HL-60 (cell line): ENCODE results near the gene WDR35.

Experiments
- DNase-seq, 2 experiments: peaks; one replicate each; pipeline ENCODE4 v3.0.0-alpha.2; 2010 to 2020; ENCODE audit warnings: low read depth in 1 of 2, low spot score in 1 of 2
- H3K27ac ChIP-seq: fragments of 250-450 bp; sonication (Bioruptor Pico); replicated peaks from 2 replicates; pipeline ENCODE4 v1.5.1; 2020; ENCODE audit warnings: mild to moderate bottlenecking, moderate library complexity
- H3K27me3 ChIP-seq: fragments of 250-450 bp; sonication (Bioruptor Pico); 2 replicates; pipeline ENCODE4 v1.5.1; 2021; ENCODE audit warnings: mild to moderate bottlenecking, moderate library complexity; ENCODE audit not compliant: insufficient read depth, poor library complexity, severe bottlenecking
- H3K4me3 ChIP-seq: replicated peaks from 2 replicates; pipeline ENCODE4 v1.5.1; 2011; ENCODE audit warnings: mild to moderate bottlenecking, control low read depth, low read length; ENCODE audit not compliant: insufficient read depth
- GABPA ChIP-seq: IDR thresholded peaks from 2 replicates; pipeline ENCODE4 v1.6.1; 2012; ENCODE audit warnings: low read depth
- POLR2AphosphoS5 ChIP-seq: IDR thresholded peaks from 2 replicates; pipeline ENCODE4 v1.6.1; 2012; ENCODE audit warnings: low read depth
- SPI1 ChIP-seq: IDR thresholded peaks from 2 replicates; pipeline ENCODE4 v1.6.1; 2012; ENCODE audit warnings: low read depth, mild to moderate bottlenecking, borderline replicate concordance
- TF ChIP-seq, protein P1 (sequence below): IDR thresholded peaks from one replicate; pipeline ENCODE4 v1.5.1; 2011; ENCODE audit warnings: low read length, control low read depth, inconsistent platforms; ENCODE audit not compliant: insufficient read depth
- TF ChIP-seq, protein P2 (sequence below): IDR thresholded peaks from 2 replicates; pipeline ENCODE4 v1.6.1; 2012; ENCODE audit warnings: low read depth; ENCODE audit not compliant: insufficient replicate concordance

The WDR35 gene

DNA sequence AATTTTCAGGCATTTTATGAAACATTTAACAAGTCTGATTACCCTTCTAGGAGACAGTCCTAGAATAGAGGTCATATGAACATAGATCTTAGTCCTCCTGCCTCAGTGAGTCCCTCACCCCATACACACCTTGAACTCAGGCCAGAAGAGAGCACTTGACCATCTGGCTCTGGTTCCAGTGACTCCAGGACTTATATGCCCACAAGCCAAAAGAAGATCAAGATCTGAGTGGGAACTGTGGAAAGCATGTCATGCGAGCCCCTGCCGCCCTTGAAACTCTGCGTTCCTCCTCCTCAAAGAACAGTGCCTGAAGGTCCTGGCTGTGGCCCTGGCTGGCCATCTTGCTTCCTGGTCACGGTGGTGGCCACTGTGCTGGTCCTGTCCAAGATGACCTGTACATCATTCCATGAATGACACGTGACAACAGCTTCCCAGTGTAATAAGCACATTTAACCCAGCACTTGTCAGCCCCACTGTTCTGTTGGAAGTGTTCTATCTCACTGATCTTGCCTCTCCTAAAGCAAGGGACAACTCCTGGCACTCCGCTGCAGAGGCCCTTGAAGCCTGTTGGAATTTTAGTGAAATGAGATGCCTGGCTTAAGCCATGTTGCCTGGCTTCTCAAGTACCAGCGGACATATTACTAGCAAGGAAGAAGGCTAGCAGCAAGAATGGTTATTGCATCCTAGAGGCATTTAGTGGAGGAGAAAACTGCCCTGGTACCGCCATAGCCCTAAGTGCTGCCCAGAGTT is 105.8 kb downstream of the WDR35 start:
- TF ChIP-seq SPI1, result no peak
- DNase-seq, result no peak
- Histone ChIP-seq H3K4me3 (no peak overlapping the region), H3K27me3 (no peaks in the 10 kb centered on the region), H3K27ac (no peak overlapping the region)

DNA sequence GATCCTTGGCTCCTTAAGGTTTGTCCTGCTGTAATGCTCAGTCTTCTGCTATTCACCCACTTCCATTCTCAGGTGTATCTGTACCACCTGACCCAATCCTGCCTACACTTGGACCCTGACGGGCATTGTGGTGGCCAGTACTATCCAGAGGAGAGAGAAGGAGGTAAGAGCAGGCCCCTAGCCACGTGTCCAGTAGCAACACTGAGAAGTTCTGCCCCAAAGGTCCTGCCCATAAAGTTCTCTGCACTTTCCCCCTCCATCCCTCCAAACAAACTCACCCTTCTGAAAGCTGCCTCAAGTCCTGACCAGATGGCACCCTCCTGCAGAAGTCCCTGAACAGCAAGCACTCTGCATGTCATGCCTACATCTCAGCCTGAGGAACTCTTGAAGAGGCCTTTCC is 106.4 kb downstream of the WDR35 start:
- no peak for TF ChIP-seq SPI1
- no peak for TF ChIP-seq GABPA
- no peak for TF ChIP-seq POLR2AphosphoS5
- TF ChIP-seq, protein P1, sequence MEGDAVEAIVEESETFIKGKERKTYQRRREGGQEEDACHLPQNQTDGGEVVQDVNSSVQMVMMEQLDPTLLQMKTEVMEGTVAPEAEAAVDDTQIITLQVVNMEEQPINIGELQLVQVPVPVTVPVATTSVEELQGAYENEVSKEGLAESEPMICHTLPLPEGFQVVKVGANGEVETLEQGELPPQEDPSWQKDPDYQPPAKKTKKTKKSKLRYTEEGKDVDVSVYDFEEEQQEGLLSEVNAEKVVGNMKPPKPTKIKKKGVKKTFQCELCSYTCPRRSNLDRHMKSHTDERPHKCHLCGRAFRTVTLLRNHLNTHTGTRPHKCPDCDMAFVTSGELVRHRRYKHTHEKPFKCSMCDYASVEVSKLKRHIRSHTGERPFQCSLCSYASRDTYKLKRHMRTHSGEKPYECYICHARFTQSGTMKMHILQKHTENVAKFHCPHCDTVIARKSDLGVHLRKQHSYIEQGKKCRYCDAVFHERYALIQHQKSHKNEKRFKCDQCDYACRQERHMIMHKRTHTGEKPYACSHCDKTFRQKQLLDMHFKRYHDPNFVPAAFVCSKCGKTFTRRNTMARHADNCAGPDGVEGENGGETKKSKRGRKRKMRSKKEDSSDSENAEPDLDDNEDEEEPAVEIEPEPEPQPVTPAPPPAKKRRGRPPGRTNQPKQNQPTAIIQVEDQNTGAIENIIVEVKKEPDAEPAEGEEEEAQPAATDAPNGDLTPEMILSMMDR, result no peak
- TF ChIP-seq, protein P2, sequence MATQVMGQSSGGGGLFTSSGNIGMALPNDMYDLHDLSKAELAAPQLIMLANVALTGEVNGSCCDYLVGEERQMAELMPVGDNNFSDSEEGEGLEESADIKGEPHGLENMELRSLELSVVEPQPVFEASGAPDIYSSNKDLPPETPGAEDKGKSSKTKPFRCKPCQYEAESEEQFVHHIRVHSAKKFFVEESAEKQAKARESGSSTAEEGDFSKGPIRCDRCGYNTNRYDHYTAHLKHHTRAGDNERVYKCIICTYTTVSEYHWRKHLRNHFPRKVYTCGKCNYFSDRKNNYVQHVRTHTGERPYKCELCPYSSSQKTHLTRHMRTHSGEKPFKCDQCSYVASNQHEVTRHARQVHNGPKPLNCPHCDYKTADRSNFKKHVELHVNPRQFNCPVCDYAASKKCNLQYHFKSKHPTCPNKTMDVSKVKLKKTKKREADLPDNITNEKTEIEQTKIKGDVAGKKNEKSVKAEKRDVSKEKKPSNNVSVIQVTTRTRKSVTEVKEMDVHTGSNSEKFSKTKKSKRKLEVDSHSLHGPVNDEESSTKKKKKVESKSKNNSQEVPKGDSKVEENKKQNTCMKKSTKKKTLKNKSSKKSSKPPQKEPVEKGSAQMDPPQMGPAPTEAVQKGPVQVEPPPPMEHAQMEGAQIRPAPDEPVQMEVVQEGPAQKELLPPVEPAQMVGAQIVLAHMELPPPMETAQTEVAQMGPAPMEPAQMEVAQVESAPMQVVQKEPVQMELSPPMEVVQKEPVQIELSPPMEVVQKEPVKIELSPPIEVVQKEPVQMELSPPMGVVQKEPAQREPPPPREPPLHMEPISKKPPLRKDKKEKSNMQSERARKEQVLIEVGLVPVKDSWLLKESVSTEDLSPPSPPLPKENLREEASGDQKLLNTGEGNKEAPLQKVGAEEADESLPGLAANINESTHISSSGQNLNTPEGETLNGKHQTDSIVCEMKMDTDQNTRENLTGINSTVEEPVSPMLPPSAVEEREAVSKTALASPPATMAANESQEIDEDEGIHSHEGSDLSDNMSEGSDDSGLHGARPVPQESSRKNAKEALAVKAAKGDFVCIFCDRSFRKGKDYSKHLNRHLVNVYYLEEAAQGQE, result no peak
- Histone ChIP-seq H3K4me3 (no peak overlapping the region), H3K27ac (no peak overlapping the region), H3K27me3 (no peaks in the 10 kb centered on the region)
- DNase-seq, result no peak

DNA sequence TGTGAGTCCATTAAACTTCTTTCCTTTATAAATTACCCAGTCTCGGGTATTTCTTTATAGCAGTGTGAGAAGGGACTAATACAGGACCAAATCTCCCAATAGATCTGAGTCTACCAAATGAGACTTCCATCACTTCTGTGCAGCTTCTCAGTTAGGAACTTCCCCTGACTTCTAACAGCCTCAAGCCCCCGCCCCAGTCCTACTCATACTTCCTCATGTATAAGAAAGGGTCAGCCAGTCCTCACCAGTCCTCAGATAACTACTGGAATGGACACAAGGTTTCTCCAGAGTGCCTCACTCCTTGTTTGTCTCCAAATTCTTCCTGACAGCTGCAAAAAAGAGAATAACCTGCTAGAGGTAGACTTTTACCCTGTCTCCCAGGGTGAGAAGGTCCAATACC is 107.6 kb downstream of the WDR35 start:
- TF ChIP-seq, protein P1, result no peak
- no peak for TF ChIP-seq SPI1
- TF ChIP-seq GABPA, result no peak
- TF ChIP-seq POLR2AphosphoS5, result no peak
- TF ChIP-seq, protein P2, result no peak
- no peak overlapping the region for H3K4me3 ChIP-seq
- H3K27ac ChIP-seq, result no peak overlapping the region
- DNase-seq, result no peak
- no peaks in the 10 kb centered on the region for H3K27me3 ChIP-seq

DNA sequence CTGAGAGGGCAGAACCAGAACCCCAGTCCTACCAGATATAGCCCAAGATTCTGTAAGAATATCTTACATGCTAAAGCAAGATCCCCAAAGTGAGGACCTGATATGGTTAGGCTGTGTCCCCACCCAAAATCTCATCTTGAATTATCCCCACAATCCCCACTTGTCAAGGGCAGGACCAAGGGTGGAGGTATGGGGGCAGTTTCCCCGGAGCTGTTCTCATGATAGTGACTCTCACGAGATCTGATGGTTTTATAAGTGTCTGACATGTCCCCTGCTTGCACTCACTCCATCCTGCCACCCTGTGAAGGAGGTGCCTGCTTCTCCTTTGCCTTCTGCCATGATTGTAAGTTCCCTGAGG is 108.0 kb downstream of the WDR35 start:
- H3K4me3 ChIP-seq, result no peak overlapping the region
- TF ChIP-seq POLR2AphosphoS5, result no peak
- no peak for TF ChIP-seq SPI1
- TF ChIP-seq, protein P1, result no peak
- TF ChIP-seq, protein P2, result no peak
- TF ChIP-seq GABPA, result no peak
- no peak for DNase-seq

More for the DNA sequence above, 108.0 kb downstream of the WDR35 start:
- no peaks in the 10 kb centered on the region for H3K27me3 ChIP-seq
- no peak overlapping the region for H3K27ac ChIP-seq
